C4-2B (cell line): ENCODE measurements around the gene PLXNA2.

Source experiments
- CTCF ChIP-seq: fragments of 450-650 bp; conservative IDR thresholded peaks from 2 replicates; pipeline ENCODE4 v1.5.1; 2017; ENCODE audit warnings: mild to moderate bottlenecking
- ZFX ChIP-seq: fragments of 450-650 bp; IDR thresholded peaks from 2 replicates; pipeline ENCODE4 v1.6.1; 2017

- TF ChIP-seq CTCF (no peak), ZFX (no peak)
Observed at GRCh38 chr1:208179263-208179816, 64.8 kb downstream of the PLXNA2 start.
